Stimulated activated CD4-positive, alpha-beta T cell treated with anti-CD3 and anti-CD28 coated beads, Interleukin-1b, Interleukin-23, amount 100 ng/mL, for 1 hour (primary cell): Measurements from ENCODE around the gene IP6K3.

Experiments
- DNase-seq, 2 donors: peaks; one replicate each; pipeline ENCODE4 v3.0.0-alpha.2; 2020; ENCODE audit warnings: low read depth in 2 of 2

IP6K3 gene

DNA sequence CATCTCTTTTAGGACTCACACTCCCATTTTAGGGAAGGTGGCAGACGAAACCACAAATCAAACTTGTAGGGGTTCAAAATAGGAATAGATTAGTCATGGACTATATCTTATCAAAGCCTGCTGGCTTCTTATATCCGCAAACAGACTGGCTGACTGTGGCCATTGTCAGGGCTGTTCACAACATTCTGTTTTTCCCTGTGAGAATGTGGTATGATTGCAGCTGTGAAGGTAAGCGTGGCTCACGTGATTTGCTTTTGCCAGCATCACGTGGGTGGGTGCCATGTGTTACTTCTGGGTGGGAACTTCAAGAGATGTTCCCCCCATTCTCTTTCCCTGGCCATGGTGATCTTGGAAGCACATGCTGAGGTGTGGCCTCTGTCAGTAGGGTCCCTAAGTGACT, 5.9 kb downstream of the IP6K3 start:
- DNase-seq = no peak

DNA sequence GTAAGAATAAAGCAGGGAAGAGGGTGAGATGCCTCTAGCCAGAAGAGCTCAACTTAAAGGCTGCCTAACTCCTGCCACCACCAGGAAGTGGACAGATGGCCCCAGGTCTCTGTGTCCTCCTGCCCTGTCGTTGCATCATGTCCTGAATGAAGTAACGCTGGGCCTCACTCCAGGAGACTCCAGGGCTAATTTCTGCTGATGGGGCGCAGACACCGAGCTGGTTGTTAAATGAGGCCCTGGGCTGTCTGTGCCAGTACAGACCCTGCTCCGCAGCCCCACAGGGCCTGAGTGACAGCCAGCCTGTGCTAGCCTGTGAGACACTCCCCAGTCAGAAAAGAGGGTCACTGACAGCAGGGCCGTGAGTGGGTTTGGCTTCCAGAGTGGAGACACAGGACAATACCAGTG, 6.5 kb downstream of the IP6K3 start:
- no peak for DNase-seq

GRCh38 chr6:33739571-33739970, 7.1 kb downstream of the IP6K3 start:
- DNase-seq = no peak

DNA sequence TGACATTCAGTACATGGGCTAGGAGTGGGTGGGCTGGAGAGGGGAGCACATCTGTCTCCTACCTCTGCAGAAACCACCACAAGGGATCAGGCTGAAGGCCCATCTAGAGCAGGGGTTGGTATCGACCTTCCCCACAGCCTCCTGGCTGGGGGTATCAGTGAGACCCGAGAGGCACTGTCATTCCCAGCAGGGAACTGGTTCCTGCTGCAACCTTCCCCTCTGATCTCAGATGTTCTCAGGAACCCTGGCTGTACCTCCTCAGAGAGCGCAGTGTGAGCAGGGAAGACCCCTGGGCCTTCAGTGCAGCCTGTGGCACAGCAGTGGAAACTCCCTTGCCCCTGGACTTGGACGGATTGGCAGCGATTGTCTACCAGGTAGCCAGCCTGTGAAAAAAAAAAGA, 7.8 kb downstream of the IP6K3 start:
- no peak for DNase-seq

DNA sequence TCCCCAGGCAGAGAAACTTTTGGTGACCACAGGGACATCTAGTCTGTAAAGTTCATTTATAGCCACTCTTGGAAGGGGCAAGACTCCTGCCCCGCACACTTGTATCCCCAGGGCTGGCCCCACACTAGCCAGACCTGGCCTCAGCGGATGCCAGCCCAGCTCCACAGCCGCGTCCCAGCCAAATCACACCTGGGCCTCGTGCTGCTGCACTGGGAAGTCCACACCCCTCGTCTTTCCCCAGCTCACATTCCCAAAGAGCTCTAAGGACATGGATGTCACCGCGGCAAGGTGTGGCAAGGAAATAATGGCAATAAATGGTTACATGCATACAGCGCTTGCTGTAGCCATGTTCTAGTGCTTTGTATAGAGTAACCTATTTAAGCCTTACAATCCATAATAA, 8.6 kb downstream of the IP6K3 start:
- DNase-seq = no peak

- no peak for DNase-seq
These were observed 9.3 kb downstream of the IP6K3 start for GRCh38 chr6:33737267-33738026.

DNA sequence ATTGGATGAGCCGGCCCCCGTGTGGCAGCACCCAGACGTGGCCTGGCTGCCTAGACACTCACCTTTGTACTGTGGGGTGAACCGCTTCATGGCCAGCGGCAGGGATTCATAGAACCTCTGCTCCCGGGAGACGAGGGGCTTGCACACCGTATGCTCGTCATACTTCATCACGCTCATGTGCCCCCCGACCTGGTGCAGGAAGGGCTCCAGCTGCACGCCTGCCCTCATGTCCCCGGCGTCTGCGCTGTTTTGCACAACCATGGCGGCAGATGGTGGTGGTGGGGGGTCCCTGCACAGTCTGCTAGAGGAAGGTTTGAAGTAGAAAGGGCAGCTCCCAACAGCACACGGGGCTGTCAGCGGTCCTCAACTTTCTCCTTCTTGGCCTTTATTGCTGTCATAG, 11.5 kb downstream of the IP6K3 start:
- no peak for DNase-seq

GRCh38 chr6:33733709-33734007, 13.0 kb downstream of the IP6K3 start:
- no peak for DNase-seq

DNA sequence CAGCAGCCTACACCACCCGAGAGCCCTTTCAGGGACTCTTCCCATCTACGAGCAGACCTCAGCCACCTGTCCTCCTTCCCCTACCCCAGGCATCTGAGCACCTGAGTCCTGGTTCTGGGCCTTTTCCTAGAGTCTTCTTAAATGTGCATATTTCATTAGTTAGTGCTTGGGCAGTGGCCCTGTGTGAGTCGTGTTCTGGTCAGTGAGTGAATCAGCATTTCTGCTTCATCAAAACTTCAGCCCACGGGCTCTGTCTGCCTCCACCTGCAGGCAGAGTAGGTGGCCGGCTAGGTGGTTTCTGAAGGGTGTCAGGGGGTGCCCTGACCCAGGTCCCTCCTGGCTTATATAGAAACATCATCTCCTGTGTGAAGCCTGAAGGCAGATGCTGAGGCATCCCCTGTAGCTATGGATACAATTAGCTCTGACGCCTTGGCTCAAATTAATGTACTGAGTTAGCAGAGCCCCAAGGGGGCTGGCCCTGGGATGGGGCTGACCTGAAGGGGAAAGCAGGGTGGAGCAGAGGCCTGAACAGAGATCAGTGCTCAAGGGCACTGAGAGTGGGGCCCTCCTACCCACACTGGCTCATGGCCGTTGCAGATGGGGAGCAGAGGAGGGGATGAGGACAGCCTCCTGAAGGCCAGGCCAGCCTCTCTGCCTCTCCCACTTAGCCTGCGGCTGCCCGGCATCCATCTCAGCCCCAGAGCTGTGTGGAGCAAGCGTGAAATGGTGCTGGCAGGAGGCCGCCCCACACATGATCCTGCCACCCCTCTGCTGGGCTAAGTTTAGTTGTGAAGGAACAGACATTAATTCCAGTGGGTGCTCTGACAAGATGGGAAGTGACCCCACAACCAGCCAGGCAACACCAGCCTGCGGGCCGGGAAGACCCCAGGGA, 13.6 kb downstream of the IP6K3 start:
- no peak for DNase-seq

- no peak for DNase-seq
These were observed 14.3 kb downstream of the IP6K3 start for GRCh38 chr6:33732385-33732784.

DNA sequence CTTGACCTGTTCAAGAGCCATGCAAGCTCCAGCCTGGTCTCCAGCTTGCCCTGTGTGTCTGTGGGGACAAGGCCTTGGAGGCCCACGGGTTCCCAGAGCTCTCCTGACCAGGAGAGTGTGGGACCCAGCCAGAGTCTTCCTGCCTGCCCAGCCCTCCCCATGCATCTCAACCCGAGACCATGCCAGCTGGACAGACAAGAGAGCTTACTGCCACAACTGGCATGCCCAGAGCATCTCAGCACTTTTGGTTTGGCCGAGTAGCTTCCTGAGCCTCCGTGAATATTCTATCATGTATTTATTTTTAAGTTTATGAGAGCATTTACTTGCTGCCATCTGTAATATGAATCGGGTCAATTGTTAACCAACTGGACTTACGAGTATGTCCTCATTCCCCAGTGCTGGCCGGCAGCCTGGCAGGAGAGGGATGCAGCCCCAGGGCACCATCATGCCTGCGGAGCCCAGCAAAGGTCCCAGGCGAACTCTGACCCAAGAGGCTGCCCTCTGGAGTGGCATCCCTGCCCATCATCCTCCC, 14.9 kb downstream of the IP6K3 start:
- no peak for DNase-seq

- DNase-seq = no peak
These were observed 15.7 kb downstream of the IP6K3 start for GRCh38 chr6:33731035-33731434.

DNA sequence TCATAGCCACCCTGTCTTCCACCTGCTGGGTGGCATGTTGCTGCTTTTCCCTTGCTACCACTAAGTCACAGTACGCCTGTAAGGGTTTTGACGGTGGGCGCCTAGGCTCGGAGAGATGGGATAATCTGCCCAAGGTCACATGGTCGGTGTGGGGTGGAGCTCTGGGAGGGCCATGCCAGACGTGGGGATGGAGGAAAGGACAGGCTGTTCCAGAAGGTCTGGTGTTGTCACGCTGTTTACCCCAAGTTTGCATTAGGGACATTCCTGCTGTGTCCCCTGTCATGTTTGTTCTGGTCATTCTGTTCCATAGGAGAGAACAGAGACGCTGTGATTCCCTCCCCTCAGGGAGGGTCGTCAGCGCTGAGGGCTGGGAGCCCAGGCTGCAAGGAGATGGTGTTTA, 16.1 kb downstream of the IP6K3 start:
- no peak for DNase-seq

DNA sequence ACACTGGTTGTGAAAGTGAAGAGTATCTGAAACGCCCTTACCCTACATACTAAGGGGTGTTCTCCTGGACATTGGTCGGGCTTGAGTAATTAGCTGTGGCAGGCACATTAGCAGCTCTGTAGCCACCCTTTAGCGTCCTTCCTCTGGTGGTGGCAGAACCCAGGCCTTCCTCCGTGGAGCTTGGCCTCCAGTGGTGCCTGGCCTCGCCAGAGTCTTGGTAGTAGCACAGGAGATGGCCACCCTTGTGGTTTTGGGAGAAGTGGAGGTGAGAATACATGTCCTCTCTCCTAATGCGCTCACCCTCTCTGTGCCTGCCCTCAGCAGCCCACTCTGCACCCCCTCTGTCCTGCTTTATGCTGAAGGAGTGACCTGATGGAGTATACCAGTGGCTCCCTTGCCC, 17.6 kb downstream of the IP6K3 start:
- no peak for DNase-seq

GRCh38 chr6:33728438-33728837, 18.3 kb downstream of the IP6K3 start:
- DNase-seq = no peak

DNA sequence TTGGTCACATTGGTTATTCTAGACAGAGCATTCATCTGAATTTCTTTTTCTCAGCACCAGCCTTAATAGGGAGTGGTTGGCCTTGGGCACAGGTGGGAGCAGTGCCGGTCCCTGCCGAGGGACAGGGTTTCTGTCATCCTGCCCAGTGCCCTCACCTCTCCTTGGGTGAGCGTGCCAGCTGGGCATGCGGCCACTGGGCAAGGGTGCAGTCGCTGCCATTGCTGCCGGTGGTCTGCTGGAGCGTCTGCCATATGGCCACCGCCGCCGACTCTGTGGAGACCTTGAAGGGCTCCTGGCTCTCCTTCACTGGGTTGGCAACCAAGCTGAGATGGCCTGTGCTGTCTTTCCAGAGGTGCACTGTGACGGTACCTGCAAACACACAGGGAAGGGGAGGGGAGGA, 18.8 kb downstream of the IP6K3 start:
- no peak for DNase-seq

DNA sequence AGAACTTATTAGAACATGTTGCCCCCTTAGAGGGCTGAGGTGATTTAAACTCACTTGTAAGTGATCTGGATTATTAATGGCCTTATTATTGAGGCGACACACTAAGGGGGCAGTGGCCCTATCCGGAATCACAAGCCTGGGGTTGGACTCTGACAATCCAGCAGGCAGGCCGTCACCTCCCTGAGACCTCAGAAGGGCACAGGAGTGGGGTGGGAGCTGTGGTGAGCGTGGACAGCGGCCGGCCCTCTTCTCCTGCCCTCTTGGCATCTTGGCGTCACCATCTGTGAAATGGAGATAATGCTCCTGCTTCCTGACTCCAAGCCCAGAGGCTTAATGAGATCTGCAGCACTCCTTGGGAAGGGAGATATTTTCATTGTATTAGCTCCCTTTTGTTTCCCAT, 19.6 kb downstream of the IP6K3 start:
- no peak for DNase-seq

DNA sequence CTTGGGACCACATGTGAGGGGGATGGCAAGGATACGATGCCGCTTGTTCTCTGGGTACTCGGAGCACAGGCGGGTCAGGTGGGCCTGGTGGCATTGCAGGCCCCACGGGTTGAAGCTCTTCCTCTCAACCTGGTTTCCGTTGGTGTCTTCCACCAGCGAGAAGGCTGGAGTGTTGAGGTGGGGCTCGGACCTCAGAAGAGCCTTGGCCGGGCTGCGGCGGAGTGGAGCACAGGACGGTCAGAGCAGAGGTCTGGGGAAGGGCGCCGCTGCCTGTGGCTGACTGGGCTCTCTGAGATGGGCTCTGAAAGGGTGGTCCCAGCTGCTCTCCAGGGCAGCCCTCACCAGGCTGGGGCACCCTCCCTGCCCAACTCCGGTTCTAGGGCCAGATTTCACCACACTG, 20.0 kb downstream of the IP6K3 start:
- no peak for DNase-seq

GRCh38 chr6:33725891-33726673, 20.6 kb downstream of the IP6K3 start:
- DNase-seq = no peak

DNA sequence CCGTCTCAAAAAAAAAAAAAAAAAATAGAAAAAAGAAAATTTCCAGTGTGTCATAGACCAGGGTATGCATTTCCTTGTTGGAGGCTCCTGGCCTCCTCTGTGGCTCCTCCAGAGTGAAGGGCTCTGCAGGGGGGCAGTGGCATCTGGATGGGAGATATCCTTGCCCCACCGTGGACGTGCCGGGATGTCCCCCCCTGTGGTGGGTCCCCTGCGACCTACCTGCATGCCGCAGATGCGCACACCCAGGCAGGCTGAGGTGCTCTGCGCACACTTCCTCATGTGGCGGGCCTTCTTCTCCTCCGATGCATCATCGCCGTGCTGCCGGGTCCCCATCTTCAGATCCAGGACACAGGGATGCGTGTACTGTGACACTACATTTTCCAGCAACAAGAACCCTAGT, 21.5 kb downstream of the IP6K3 start:
- DNase-seq = no peak

DNA sequence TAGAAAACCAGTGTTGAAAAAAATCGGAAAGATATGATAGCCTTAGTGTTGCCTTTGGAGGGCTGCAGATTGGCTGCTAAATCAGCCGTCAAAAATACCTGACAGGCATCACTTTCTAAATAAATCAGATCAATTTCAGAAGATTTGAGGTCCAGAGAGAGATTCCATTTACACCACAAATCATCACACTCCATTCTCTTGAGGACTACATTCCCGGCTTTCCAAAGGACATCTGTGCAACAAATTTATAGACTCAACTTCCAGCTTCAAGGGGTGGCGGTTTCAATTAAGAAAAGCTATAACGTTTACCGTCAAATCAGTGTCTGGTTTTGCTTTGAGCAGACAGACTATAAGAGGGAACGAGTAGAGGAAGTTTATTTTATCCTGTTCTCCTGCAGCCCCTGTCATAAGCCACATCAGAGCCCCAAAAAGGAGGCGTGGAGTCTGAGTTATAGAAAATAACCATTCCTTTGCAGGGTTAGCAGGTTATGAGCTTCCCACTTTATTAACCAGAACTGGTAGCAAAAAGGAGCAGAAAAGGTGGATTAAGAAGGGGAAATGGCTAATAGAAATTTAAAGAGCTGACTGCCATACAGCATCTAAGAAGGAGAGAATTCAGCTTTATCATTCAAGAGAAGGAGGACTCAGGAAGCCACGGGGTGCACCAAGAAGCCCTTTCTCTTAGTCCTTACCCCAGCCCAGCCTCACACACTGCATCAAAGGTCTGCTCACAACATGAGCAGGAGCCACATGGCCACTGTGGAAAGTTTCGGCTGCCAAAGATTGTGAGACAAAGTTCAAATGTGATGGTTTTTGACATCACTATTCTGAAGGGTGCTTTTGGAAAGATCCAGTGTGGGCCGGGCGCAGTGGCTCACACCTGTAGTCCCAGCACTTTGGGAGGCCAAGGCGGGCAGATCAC, 22.3 kb downstream of the IP6K3 start:
- no peak for DNase-seq
